ENCODE data around the gene RASA3. TPM values are rescaled to one million over a fixed set of nuclear protein-coding genes. Genes with fewer than 3 reads are reported as not detected.

Gene RASA3
- total and polyA plus RNA-seq, 11 donors: 4.8 to 24.2 (median 9.7) TPM

DNA sequence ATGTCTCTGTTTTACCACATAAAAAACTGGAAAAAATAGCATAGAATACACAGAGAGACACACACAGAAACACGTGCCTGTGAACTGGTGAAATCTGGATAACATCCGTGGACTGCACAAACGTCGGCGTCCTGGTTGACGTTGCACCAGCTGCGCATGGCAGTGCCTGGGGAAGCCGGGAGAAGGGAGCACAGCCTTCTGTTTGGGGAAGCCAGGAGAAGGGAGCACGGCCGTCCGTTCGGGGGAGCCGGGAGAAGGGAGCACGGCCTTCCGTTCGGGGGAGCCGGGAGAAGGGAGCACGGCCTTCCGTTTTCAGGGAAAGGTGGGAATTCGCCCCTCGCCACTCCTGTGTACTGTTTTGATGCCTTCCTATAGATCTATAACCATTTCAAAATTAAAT, 94.7 kb downstream of the RASA3 start:
- ATAC-seq (no peak), DNase-seq (no peak)
- Histone ChIP-seq H3K27ac (peak overlapping the region in 2 of 12 donors; percentile 7 to 19), H3K27me3 (no peaks in the 10 kb centered on the region), H3K4me1 (peaks cover 0 to 30% (median 13%) of the 10 kb centered on the region in 12 donors), H3K9me3 (no peaks in the 10 kb centered on the region), H3K4me3 (no peak overlapping the region), H3K36me3 (peaks cover 0 to 40% (median 0%) of the 10 kb centered on the region in 9 donors)
- TF ChIP-seq, protein P1, sequence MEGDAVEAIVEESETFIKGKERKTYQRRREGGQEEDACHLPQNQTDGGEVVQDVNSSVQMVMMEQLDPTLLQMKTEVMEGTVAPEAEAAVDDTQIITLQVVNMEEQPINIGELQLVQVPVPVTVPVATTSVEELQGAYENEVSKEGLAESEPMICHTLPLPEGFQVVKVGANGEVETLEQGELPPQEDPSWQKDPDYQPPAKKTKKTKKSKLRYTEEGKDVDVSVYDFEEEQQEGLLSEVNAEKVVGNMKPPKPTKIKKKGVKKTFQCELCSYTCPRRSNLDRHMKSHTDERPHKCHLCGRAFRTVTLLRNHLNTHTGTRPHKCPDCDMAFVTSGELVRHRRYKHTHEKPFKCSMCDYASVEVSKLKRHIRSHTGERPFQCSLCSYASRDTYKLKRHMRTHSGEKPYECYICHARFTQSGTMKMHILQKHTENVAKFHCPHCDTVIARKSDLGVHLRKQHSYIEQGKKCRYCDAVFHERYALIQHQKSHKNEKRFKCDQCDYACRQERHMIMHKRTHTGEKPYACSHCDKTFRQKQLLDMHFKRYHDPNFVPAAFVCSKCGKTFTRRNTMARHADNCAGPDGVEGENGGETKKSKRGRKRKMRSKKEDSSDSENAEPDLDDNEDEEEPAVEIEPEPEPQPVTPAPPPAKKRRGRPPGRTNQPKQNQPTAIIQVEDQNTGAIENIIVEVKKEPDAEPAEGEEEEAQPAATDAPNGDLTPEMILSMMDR (IDR thresholded peaks at IDR 0.05): no peak
- no peak for TF ChIP-seq POLR2A (IDR thresholded peaks at IDR 0.05)
- intact Hi-C loops (cut with DNase I): no loop called here
- WGBS, 4 donors: 87 to 97% (median 92%) methylated on average over 21 of the region's 21 CpGs

DNA sequence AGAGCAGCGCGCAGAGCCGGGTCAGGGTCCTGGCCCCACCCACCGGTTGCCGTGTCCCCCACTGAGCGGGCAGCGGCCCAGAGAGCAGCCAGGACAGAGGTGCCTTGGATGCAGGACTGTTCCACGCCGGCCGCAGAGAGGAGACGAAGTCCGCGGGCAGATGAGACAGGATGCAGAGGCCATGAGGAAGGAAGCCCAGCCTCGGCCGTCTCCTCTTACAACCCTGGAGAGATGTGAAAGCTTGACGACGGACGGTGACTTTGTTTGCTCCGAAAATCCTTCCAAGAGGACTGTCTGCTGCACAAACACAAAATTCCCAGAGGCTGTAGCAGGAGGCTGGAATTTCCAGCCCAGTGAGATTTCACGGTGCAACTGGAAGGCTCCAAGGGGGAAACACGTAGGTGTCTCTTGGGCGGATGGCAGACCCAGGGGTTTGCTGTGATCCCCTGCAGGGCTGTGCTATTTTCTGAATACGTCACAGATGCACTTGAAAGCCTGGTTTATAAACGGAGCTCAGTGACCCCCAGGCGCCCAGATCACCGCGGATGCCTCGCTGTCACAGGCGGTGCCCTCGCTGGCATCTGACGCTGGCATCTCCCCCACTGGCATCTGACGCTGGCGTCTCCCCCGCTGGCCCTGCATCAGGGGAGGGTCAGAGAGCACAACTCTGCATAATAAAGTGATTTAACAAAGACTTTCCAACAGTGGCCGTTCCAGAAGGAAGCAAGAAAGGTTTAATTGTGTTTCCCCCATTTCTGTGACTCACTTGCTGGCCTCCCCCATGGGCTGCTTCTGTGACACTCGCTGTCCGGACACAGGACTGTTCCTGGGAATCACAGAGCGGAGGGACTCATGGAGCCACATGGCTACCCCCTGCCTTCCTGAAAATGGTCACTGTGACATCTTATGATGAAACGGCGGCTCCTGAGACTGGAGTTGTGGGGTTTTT, 96.6 kb downstream of the RASA3 start:
- H3K4me3 ChIP-seq: no peak overlapping the region
- 53 to 74% (median 61%) methylated on average over 33 to 40 of the region's 40 CpGs for WGBS, 4 donors
- intact Hi-C loops (cut with DNase I): no loop called here
- H3K36me3 ChIP-seq: peaks cover 0 to 23% (median 0%) of the 10 kb centered on the region in 9 donors
- TF ChIP-seq, protein P1 (IDR thresholded peaks at IDR 0.05): no peak
- peaks cover 0 to 42% (median 23%) of the 10 kb centered on the region in 12 donors for H3K4me1 ChIP-seq
- no peaks in the 10 kb centered on the region for H3K9me3 ChIP-seq
- H3K27me3 ChIP-seq: no peaks in the 10 kb centered on the region
- peak overlapping the region in 4 of 12 donors; percentile 4 to 51 (median 32) for H3K27ac ChIP-seq
- ATAC-seq: peak; percentile 18 to 58 (median 33)
- no peak for DNase-seq

DNA sequence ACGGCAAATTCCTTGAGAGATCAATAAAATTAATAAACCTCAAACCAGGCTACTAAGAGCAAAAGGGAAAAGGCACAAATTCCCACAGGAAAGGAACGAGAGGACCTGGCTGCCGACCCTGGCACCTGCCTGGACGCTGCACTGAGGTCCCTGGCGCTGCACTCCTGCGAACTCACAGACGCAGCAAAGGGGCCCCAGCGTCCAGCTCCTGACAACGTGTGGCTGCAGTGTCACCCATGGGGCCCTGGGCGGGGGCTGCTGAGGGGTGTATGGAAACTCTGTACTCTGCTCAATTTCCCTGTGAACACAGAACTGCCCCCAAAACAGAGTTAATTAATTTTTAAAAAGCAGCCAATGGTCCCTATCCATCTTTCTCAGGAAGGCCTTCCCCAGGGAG, 97.2 kb downstream of the RASA3 start:
- WGBS, 4 donors: 70 to 78% (median 74%) methylated on average over 10 of the region's 10 CpGs
- intact Hi-C loops (cut with DNase I): no loop called here
- DNase-seq (no peak), ATAC-seq (no peak)
- H3K4me1 ChIP-seq: peaks cover 0 to 42% (median 23%) of the 10 kb centered on the region in 12 donors
- H3K27me3 ChIP-seq: no peaks in the 10 kb centered on the region
- no peak for TF ChIP-seq POLR2A (IDR thresholded peaks at IDR 0.05)
- TF ChIP-seq, protein P1 (IDR thresholded peaks at IDR 0.05): no peak
- H3K9me3 ChIP-seq: no peaks in the 10 kb centered on the region
- H3K27ac ChIP-seq: peak overlapping the region in 4 of 12 donors; percentile 10 to 51 (median 32)
- H3K4me3 ChIP-seq: no peak overlapping the region
- peaks cover 0 to 20% (median 0%) of the 10 kb centered on the region in 9 donors for H3K36me3 ChIP-seq

DNA sequence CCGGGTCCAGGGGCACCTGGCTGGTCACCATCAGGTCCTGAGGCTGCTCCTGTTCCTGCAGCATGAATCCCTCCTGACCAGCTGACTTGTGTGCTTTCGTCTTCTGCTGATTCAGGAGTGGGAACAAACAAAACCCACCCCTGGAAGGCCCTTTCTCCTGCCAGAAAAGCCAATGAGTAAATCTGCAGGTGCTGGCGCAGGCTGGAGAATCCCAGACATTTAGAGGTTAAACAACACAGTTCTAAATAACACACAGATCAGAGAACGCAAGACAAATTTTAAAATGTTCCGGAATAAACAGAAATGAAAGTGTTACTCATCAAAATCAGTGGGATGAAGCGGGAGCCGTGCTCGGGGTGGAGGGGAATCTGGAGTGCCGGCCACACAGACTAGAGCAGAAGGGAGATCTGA, 97.9 kb downstream of the RASA3 start:
- no peak for DNase-seq
- Histone ChIP-seq H3K4me1 (peaks cover 0 to 42% (median 23%) of the 10 kb centered on the region in 12 donors), H3K27ac (peak overlapping the region in 3 of 12 donors; percentile 9 to 24 (median 24)), H3K27me3 (no peaks in the 10 kb centered on the region), H3K36me3 (peaks cover 0 to 20% (median 0%) of the 10 kb centered on the region in 9 donors), H3K4me3 (peak overlapping the region in 4 of 12 donors; percentile 6 to 26 (median 14)), H3K9me3 (no peaks in the 10 kb centered on the region)
- WGBS, 4 donors: 74 to 86% (median 82%) methylated on average over 9 of the region's 9 CpGs
- ATAC-seq: no peak
- TF ChIP-seq, protein P1 (IDR thresholded peaks at IDR 0.05): no peak
- TF ChIP-seq POLR2A (IDR thresholded peaks at IDR 0.05): no peak
- intact Hi-C loops (cut with DNase I): no loop called here
